Left renal cortex interstitium (tissue), 4 donors: ENCODE results near the gene CNOT3. TPM values are rescaled to one million over a fixed set of nuclear protein-coding genes. Genes with fewer than 3 reads are reported as not detected.

Experiments
- DNase-seq, 4 donors: peaks; one replicate each; pipeline ENCODE4 v3.0.0-alpha.2; 2013; ENCODE audit warnings: low read depth in 4 of 4, low spot score in 2 of 4, missing footprints in 1 of 4
- polyA plus RNA-seq, 4 donors: library from polyadenylated mRNA; unstranded; fragments of 120-200 nt; gene quantifications; one replicate each; pipeline ENCODE4 v1.2.1, GENCODE V29; 2013; ENCODE audit not compliant: insufficient read length in 4 of 4

Gene CNOT3
- polyA plus RNA-seq, 4 donors = 66.6 to 74.0 (median 69.4) TPM

GRCh38 chr19:54147676-54148075 is 10.1 kb downstream of the CNOT3 start:
- no peak for DNase-seq

- no peak for DNase-seq
These were observed 10.6 kb downstream of the CNOT3 start for GRCh38 chr19:54148158-54148557.

GRCh38 chr19:54149021-54149812 is 11.7 kb downstream of the CNOT3 start:
- DNase-seq = no peak

GRCh38 chr19:54151362-54152035 is 13.9 kb downstream of the CNOT3 start:
- no peak for DNase-seq

GRCh38 chr19:54152267-54152666 is 14.7 kb downstream of the CNOT3 start:
- DNase-seq = no peak

GRCh38 chr19:54152878-54153524 is 15.4 kb downstream of the CNOT3 start:
- no peak for DNase-seq

- no peak for DNase-seq
These were observed 16.3 kb downstream of the CNOT3 start for GRCh38 chr19:54153731-54154326.

- no peak for DNase-seq
These were observed 17.2 kb downstream of the CNOT3 start for GRCh38 chr19:54154603-54155345.

- DNase-seq = no peak
These were observed 18.1 kb downstream of the CNOT3 start for GRCh38 chr19:54155694-54156093.

- DNase-seq = no peak
These were observed 18.9 kb downstream of the CNOT3 start for GRCh38 chr19:54156490-54156889.

- no peak for DNase-seq
These were observed 19.4 kb downstream of the CNOT3 start for GRCh38 chr19:54156953-54157352.

- no peak for DNase-seq
These were observed 21.3 kb downstream of the CNOT3 start for GRCh38 chr19:54158812-54159351.

GRCh38 chr19:54159352-54160181 is 22.0 kb downstream of the CNOT3 start, which contains the start of gene LENG1:
Gene LENG1 (minus strand): TSS chr19:54159721. CDS start chr19:54159695, 26 bp downstream.
- DNase-seq = peak; percentile 99 to 100 (median 100)

- DNase-seq = no peak
These were observed 22.7 kb downstream of the CNOT3 start for GRCh38 chr19:54160182-54160811.

- no peak for DNase-seq
These were observed 23.3 kb downstream of the CNOT3 start for GRCh38 chr19:54160854-54161253.

- DNase-seq = no peak
These were observed 24.8 kb downstream of the CNOT3 start for GRCh38 chr19:54162241-54162805.

GRCh38 chr19:54162884-54163283 is 25.3 kb downstream of the CNOT3 start:
- DNase-seq = no peak

- no peak for DNase-seq
These were observed 27.0 kb downstream of the CNOT3 start for GRCh38 chr19:54164369-54165068.
